Neuronal stem cell (in vitro differentiated cells): ENCODE results near the gene HLA-DQB2.
"Not testable (repeated sequence)": the region's sequence is repeated elsewhere in the genome, so short reads cannot be mapped to it uniquely, and the experiment has no call there.

ENCODE experiments used
- DNase-seq: peaks from one replicate; pipeline ENCODE4 v3.0.0-alpha.2; 2013; ENCODE audit warnings: low spot score
- H2AFZ ChIP-seq: one replicate; pipeline ENCODE4 v1.6.1; 2013; ENCODE audit warnings: mild to moderate bottlenecking, low read length, inconsistent platforms
- H2AK5ac ChIP-seq: 2 replicates; pipeline ENCODE4 v1.6.1; 2013; ENCODE audit warnings: low read depth, mild to moderate bottlenecking, inconsistent platforms, low read length, moderate library complexity, mixed read lengths
- H2BK120ac ChIP-seq: 2 replicates; pipeline ENCODE4 v1.6.1; 2013; ENCODE audit warnings: low read depth, mild to moderate bottlenecking, inconsistent platforms, low read length, moderate library complexity, mixed read lengths
- H2BK12ac ChIP-seq: one replicate; pipeline ENCODE4 v1.6.1; 2013; ENCODE audit warnings: low read length, inconsistent platforms
- H2BK15ac ChIP-seq: 2 replicates; pipeline ENCODE4 v1.6.1; 2013; ENCODE audit warnings: mild to moderate bottlenecking, low read length, inconsistent platforms, mixed read lengths
- H2BK5ac ChIP-seq: one replicate; pipeline ENCODE4 v1.6.1; 2013; ENCODE audit warnings: inconsistent platforms, mild to moderate bottlenecking, low read length, moderate library complexity
- H3K14ac ChIP-seq: one replicate; pipeline ENCODE4 v1.6.1; 2013; ENCODE audit warnings: low read length, inconsistent platforms
- H3K18ac ChIP-seq: 2 replicates; pipeline ENCODE4 v1.6.1; 2013; ENCODE audit warnings: low read length, inconsistent platforms
- H3K23ac ChIP-seq: 2 replicates; pipeline ENCODE4 v1.6.1; 2013; ENCODE audit warnings: low read depth, mild to moderate bottlenecking, mixed read lengths, low read length, inconsistent platforms; ENCODE audit not compliant: poor library complexity
- H3K27ac ChIP-seq: replicated peaks from 3 replicates; pipeline ENCODE4 v1.5.1; 2013; ENCODE audit warnings: low read length, inconsistent platforms
- H3K27me3 ChIP-seq, 3 experiments: 2 replicates each; pipeline ENCODE4 v1.6.1; 2013; ENCODE audit warnings: low read length in 3 of 3, mild to moderate bottlenecking in 2 of 3, inconsistent platforms in 1 of 3, low read depth in 1 of 3, mixed read lengths in 1 of 3, moderate library complexity in 1 of 3; ENCODE audit not compliant: control insufficient read depth in 3 of 3, insufficient read depth in 3 of 3
- H3K36me3 ChIP-seq, 2 donors: replicated peaks in 1 of 2; 2 replicates each; pipeline ENCODE4 v1.6.1; 2013; ENCODE audit warnings: low read length in 2 of 2; ENCODE audit not compliant: control insufficient read depth in 2 of 2, insufficient read depth in 2 of 2
- H3K4ac ChIP-seq: 2 replicates; pipeline ENCODE4 v1.6.1; 2013; ENCODE audit warnings: inconsistent platforms, mild to moderate bottlenecking, low read length, moderate library complexity
- H3K4me1 ChIP-seq, 2 donors: 1 replicate in 1 of 2; 2 replicates in 1 of 2; pipeline ENCODE4 v1.6.1; 2013; ENCODE audit warnings: low read length in 2 of 2, low read depth in 1 of 2; ENCODE audit not compliant: control insufficient read depth in 2 of 2, insufficient read depth in 1 of 2
- H3K4me2 ChIP-seq: one replicate; pipeline ENCODE4 v1.6.1; 2013; ENCODE audit warnings: mild to moderate bottlenecking, low read length, inconsistent platforms; ENCODE audit not compliant: insufficient read depth, poor library complexity, severe bottlenecking
- H3K4me3 ChIP-seq, 2 donors: 2 replicates each; pipeline ENCODE4 v1.5.1; 2013; ENCODE audit warnings: low read length in 2 of 2, mild to moderate bottlenecking in 2 of 2, inconsistent platforms in 1 of 2, moderate library complexity in 1 of 2
- H3K79me1 ChIP-seq: one replicate; pipeline ENCODE4 v1.6.1; 2013; ENCODE audit warnings: low read depth, mild to moderate bottlenecking, inconsistent platforms, low read length, moderate library complexity
- H3K9ac ChIP-seq: one replicate; pipeline ENCODE4 v1.6.1; 2013; ENCODE audit warnings: mild to moderate bottlenecking, low read depth, low read length, inconsistent platforms; ENCODE audit not compliant: poor library complexity
- H3K9me3 ChIP-seq, 2 donors: replicated peaks in 1 of 2; 2 replicates each; pipeline versions ENCODE3 to v1.6.1; 2013; ENCODE audit warnings: low read length in 2 of 2, mild to moderate bottlenecking in 2 of 2, inconsistent platforms in 1 of 2, low read depth in 1 of 2, mixed read lengths in 1 of 2, moderate library complexity in 1 of 2; ENCODE audit not compliant: control insufficient read depth in 2 of 2, insufficient read depth in 1 of 2
- H4K8ac ChIP-seq: one replicate; pipeline ENCODE4 v1.6.1; 2013; ENCODE audit warnings: low read depth, mild to moderate bottlenecking, inconsistent platforms, low read length, moderate library complexity
- H4K91ac ChIP-seq: one replicate; pipeline ENCODE4 v1.6.1; 2013; ENCODE audit warnings: low read length, low read depth, mild to moderate bottlenecking, inconsistent platforms; ENCODE audit not compliant: poor library complexity
- WGBS, 2 donors: extraction: QIAGEN DNeasy Blood & Tissue Kit; methylation state at CpG; one replicate each; pipeline ENCODE4 v1.1.7; 2013; ENCODE audit warnings: missing lambda C conversion rate in 2 of 2, mixed read lengths in 1 of 2; ENCODE audit not compliant: insufficient read length in 2 of 2, insufficient replicate concordance in 1 of 2; ENCODE audit errors: extremely low coverage in 2 of 2; 5-methylcytosine and 5-hydroxymethylcytosine counted together

The HLA-DQB2 gene

GRCh38 chr6:32782923-32783322 is 19.6 kb upstream of the HLA-DQB2 start:
- not testable (repeated sequence) for H3K79me1 ChIP-seq, H3K27ac ChIP-seq, H3K4me3 ChIP-seq, H3K4ac ChIP-seq, H2BK120ac ChIP-seq, H2AFZ ChIP-seq, H3K4me1 ChIP-seq, H2BK15ac ChIP-seq, H3K27me3 ChIP-seq, H3K9ac ChIP-seq, H3K36me3 ChIP-seq, H4K91ac ChIP-seq, DNase-seq, H2AK5ac ChIP-seq, H2BK12ac ChIP-seq, H3K4me2 ChIP-seq, H3K9me3 ChIP-seq, H3K18ac ChIP-seq, H3K23ac ChIP-seq, H4K8ac ChIP-seq, H3K14ac ChIP-seq, H2BK5ac ChIP-seq

GRCh38 chr6:32779036-32779435 is 15.7 kb upstream of the HLA-DQB2 start:
- H3K9me3 ChIP-seq, result peaks cover 0 to 2% of the 10 kb centered on the region in 2 donors
- H3K4me2 ChIP-seq, result no peak overlapping the region
- H3K36me3 ChIP-seq, result no peaks in the 10 kb centered on the region
- H2BK120ac ChIP-seq, result no peak overlapping the region
- no peak overlapping the region for H3K4me3 ChIP-seq
- H3K23ac ChIP-seq, result no peak overlapping the region
- no peak overlapping the region for H3K4ac ChIP-seq
- no peak overlapping the region for H2BK15ac ChIP-seq
- no peak overlapping the region for H2AFZ ChIP-seq
- no peak overlapping the region for H3K14ac ChIP-seq
- no peak overlapping the region for H4K91ac ChIP-seq
- no peak overlapping the region for H2BK5ac ChIP-seq
- no peak overlapping the region for H3K18ac ChIP-seq
- H4K8ac ChIP-seq, result no peak overlapping the region
- H3K79me1 ChIP-seq, result no peaks in the 10 kb centered on the region
- H2AK5ac ChIP-seq, result no peak overlapping the region
- peaks cover 0 to 3% (median 0%) of the 10 kb centered on the region in 3 experiments for H3K27me3 ChIP-seq
- no peak overlapping the region for H3K9ac ChIP-seq
- no peaks in the 10 kb centered on the region for H3K4me1 ChIP-seq
- no peak overlapping the region for H2BK12ac ChIP-seq
- no peak for DNase-seq
- no peak overlapping the region for H3K27ac ChIP-seq

- no peak overlapping the region for H3K4me2 ChIP-seq
- no peak for DNase-seq
- H2BK120ac ChIP-seq, result no peak overlapping the region
- no peak overlapping the region for H3K14ac ChIP-seq
- no peak overlapping the region for H2BK12ac ChIP-seq
- no peak overlapping the region for H2AFZ ChIP-seq
- H3K36me3 ChIP-seq, result no peaks in the 10 kb centered on the region
- H2BK5ac ChIP-seq, result no peak overlapping the region
- no CpG with 5 or more reads among the region's 1 CpG for WGBS, 2 donors
- peaks cover 0 to 5% (median 0%) of the 10 kb centered on the region in 3 experiments for H3K27me3 ChIP-seq
- no peak overlapping the region for H2BK15ac ChIP-seq
- no peak overlapping the region for H4K91ac ChIP-seq
- peaks cover 0 to 2% of the 10 kb centered on the region in 2 donors for H3K9me3 ChIP-seq
- H4K8ac ChIP-seq, result no peak overlapping the region
- H3K79me1 ChIP-seq, result no peaks in the 10 kb centered on the region
- no peak overlapping the region for H3K18ac ChIP-seq
- no peak overlapping the region for H3K23ac ChIP-seq
- no peak overlapping the region for H3K27ac ChIP-seq
- H3K4me3 ChIP-seq, result no peak overlapping the region
- no peak overlapping the region for H3K4ac ChIP-seq
- no peaks in the 10 kb centered on the region for H3K4me1 ChIP-seq
- no peak overlapping the region for H3K9ac ChIP-seq
- no peak overlapping the region for H2AK5ac ChIP-seq
Observed at GRCh38 chr6:32775071-32775470, 11.7 kb upstream of the HLA-DQB2 start.

GRCh38 chr6:32774426-32774825 is 11.1 kb upstream of the HLA-DQB2 start:
- no peak overlapping the region for H3K14ac ChIP-seq

More at GRCh38 chr6:32774426-32774825, 11.1 kb upstream of the HLA-DQB2 start:
- Histone ChIP-seq H3K4ac (no peak overlapping the region), H3K79me1 (no peaks in the 10 kb centered on the region), H2BK120ac (no peak overlapping the region), H3K4me1 (no peaks in the 10 kb centered on the region), H3K23ac (no peak overlapping the region), H2BK5ac (no peak overlapping the region), H3K9ac (no peak overlapping the region), H2AFZ (no peak overlapping the region), H2BK15ac (no peak overlapping the region), H2AK5ac (no peak overlapping the region), H3K18ac (no peak overlapping the region), H3K27me3 (peaks cover 0 to 4% (median 0%) of the 10 kb centered on the region in 3 experiments), H4K8ac (no peak overlapping the region), H3K4me2 (no peak overlapping the region), H3K4me3 (no peak overlapping the region), H4K91ac (no peak overlapping the region), H3K9me3 (peaks cover 0 to 2% of the 10 kb centered on the region in 2 donors), H3K27ac (no peak overlapping the region), H3K36me3 (no peaks in the 10 kb centered on the region), H2BK12ac (no peak overlapping the region)
- no peak for DNase-seq
- no CpG with 5 or more reads among the region's 1 CpG for WGBS, 2 donors
